ENCODE results near the gene SLC6A7. TPM values are rescaled to one million over a fixed set of nuclear protein-coding genes. Genes with fewer than 3 reads are reported as not detected.
A peak's percentile ranks its signal among the peaks of the same experiment; 100 is the strongest.

The SLC6A7 gene
- total RNA-seq, 1 experiment from 2014 or later: not detected

DNA sequence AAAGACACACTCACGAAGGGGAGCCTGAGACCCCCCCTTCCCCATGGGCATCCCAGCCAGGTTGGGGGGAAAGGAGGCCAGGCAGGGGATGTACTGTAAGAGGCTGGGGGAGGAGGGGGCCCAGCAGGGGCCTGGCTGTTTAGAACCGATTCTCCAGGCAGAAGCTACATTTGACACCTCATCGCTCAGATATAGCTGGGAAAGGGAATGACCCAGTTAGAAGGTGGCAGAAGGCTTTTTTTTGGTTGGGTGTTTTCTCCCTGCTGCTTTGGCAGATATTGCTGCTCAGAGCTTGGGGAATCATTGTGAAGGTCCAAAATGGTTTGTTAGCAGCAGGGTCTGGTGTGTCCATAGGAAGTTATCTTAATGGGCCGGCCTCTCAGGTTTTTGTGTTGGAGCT, 17.3 kb upstream of the SLC6A7 start:
- DNase-seq (ENCODE audit: low read depth): no peak

DNA sequence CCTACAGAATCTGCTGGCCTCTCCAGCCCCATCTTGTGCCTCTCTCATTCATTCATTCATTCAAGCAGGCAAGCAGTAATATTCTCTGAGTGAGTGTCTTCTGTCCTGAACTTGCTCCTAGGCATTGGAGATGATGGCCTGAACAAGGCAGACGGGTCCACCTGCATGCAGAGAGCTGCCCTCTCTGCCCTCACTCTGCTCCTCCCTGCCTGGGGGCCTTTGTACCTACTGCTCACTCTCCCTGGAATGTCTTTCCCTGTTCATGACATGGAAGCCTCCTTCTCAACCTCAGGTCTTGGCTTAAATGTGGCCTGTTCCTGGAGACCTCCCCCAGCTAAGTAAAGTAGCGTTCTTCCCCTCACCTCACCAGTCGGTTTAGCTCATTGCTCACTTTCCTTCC, 16.7 kb upstream of the SLC6A7 start:
- DNase-seq (ENCODE audit: low read depth): no peak

DNA sequence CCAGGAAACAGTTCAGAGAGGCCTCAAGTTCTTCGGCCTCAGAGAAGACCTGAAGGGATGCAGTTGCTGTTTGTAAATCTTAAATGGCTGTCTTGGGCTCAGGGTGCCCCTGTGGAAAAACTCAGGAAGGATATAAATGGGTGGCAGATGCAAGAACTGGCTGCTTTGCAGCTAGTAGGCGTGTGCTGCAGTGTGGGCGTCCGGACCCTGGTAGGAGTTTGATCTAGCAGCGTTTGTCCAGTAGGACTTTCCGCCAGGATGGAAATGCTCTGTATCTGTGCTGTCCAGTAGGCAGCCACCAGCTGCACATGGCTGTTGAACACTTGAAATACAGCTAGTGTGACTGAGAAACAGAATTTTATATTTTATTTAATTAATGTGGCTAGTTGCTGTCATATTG, 15.6 kb upstream of the SLC6A7 start:
- no peak for DNase-seq (ENCODE audit: low read depth)

- no peak for DNase-seq (ENCODE audit: low read depth)
Measured at GRCh38 chr5:150175076-150175475, 14.8 kb upstream of the SLC6A7 start.

DNA sequence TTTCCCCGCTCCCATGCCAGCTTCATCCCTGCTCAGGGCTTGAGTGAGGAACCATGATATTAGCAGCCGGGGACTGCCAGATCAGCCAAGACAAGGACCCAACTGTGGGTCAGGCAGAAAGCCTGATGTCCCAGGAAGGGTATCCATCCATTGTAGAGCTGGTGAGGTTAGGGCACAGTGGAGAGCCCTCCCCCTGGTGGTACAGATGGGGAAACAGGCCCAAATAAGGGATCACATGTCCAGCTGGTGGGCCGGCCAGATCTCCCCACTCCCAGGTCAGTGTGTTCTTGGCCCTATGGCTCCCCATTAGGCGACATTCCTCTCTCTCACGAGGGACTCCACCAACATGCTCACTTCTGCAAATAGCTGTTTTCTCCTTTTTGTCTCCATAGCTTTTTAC, 14.3 kb upstream of the SLC6A7 start:
- peak; percentile 27 for DNase-seq (ENCODE audit: low read depth)

DNA sequence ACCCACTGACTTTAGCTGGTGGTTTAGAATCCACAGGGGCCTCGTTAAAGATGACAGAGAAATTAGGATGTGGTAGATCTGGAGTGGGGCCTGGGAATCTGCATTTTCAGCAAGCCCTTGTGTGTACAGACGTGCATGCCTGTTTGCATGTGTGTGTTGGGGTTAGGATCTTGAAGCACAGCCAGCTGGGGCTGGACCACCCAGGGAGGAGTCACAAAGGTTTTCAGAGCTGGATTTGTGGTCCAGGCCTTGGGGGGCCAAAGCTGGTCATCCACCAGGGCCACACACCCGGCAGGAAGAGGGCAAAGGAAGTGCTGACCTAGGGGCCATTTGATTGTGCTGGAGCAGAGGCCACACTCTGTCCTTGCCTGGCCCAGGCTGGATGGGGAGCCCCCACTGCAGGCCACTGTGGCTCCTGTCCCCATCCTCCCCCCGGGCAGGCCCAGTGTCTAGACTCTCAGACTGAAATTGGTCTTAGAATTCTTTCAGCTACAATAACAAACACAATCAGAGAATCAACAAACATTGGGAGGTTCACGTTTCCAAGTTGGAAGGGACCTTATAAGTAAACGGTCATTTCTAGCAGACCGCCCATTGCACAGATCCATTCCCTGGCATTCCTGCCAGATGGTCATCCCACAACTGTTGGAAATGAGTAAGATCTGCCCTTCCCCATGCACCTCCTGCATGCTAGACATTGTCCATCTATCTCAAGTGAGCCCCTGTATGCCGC, 13.0 kb upstream of the SLC6A7 start:
- no peak for DNase-seq (ENCODE audit: low read depth)

GRCh38 chr5:150177721-150178120, 12.1 kb upstream of the SLC6A7 start:
- DNase-seq (ENCODE audit: low read depth): no peak

- no peak for DNase-seq (ENCODE audit: low read depth)
Measured at GRCh38 chr5:150178262-150178661, 11.6 kb upstream of the SLC6A7 start.

DNA sequence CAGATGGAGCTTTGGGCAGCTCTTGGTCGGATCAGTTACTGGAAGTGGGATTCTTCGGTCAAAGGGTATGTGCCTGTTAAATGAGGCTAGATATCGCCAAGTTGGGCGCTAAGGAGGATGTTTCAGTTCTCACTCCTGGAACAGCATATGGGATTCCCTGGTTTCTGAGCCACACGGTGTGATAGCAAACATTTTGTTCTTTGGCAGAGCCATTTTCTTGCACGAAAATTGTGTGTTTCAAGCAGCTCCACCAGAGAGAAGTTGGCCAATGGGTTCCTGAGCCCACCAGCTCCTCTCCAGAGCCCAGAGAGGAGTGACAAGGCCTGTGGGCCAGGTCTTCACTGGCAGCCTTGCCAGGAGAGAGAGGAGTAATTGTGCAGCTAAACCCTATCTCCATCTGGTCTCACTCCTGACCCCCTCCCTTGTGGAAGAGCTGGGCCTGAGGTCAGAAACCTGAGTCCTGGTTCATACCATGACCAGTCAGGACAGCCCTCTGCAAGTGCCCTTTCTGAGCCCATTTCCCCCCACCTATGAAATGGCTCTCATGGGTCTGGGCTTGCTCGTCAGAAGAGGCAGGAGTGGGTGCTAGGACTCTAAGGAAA, 10.7 kb upstream of the SLC6A7 start:
- no peak for DNase-seq (ENCODE audit: low read depth)

- no peak for DNase-seq (ENCODE audit: low read depth)
Measured at GRCh38 chr5:150180241-150181026, 9.4 kb upstream of the SLC6A7 start.

DNA sequence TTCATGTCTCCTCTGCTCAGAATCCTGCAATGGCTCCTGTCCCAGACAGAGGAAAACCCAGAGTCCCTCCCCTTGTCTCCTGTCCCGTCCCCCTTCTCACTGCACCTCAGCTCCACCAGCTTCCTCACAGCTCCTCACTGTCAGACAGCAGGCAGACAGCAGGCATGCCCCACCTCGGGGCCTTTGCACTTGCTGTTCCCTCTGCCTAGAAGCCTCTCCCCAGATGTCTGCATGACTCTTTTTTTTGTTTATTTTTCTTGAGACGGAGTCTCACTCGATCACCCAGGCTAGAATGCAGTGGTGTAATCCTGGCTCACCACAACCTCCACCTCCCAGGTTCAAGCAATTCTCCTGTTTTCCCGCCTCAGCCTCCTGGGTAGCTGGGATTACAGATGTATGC, 8.8 kb upstream of the SLC6A7 start:
- no peak for DNase-seq (ENCODE audit: low read depth)

DNA sequence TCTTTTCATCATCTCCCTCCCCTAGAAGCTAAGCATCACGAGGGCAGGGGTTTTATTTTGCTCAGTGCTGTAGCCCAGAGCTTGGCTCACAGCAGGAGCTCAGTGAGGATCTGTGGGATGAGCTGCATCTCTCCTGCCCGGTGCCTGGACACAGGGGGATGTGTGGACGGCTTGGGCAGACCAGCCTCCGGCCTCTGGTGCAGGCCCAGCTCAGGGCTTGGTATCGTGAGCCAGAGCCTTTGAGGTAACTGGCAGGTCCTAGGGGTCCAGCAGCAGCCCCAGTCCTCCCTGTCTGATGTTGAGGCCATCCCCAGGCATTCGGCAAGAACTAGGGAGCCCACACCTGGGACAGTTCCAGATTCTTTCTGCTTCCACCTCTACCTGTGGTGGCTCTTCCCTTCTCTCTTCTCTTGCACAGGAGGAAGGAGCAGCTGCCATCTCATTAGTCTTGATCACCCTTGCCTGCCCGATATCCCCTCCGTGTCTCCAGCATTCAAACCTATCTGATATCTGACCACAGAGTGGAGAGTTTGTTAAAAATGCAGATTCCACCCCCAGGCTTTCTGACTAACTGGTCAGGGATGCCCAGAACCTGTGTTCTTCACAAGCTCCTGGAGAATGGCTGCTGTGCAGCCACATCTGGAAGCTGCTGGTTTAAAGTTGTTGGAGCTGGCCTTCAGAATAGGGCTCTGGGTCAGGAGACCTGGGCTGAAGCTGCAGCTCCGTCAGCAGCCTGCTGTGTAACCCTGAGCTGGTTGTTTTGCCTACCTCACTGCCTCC, 7.9 kb upstream of the SLC6A7 start:
- no peak for DNase-seq (ENCODE audit: low read depth)

DNA sequence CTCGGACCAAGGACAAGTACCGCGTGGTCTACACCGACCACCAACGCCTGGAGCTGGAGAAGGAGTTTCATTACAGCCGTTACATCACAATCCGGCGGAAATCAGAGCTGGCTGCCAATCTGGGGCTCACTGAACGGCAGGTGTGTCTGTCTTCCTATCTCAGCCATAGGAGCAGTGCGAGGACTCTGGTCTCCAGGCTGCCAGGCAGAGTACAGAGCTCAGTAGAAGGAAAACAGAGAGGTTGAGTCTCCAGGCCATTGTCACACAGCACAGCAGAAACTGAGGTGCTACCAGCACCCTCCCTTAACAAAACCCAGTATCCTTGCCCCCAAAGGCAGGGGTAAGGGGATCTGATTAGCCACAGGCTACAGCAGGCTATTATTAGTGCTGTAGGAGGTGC, 7.1 kb upstream of the SLC6A7 start:
- no peak for DNase-seq (ENCODE audit: low read depth)

- no peak for DNase-seq (ENCODE audit: low read depth)
Measured at GRCh38 chr5:150183436-150183835, 6.4 kb upstream of the SLC6A7 start.

GRCh38 chr5:150184006-150184405, 5.9 kb upstream of the SLC6A7 start:
- no peak for DNase-seq (ENCODE audit: low read depth)

DNA sequence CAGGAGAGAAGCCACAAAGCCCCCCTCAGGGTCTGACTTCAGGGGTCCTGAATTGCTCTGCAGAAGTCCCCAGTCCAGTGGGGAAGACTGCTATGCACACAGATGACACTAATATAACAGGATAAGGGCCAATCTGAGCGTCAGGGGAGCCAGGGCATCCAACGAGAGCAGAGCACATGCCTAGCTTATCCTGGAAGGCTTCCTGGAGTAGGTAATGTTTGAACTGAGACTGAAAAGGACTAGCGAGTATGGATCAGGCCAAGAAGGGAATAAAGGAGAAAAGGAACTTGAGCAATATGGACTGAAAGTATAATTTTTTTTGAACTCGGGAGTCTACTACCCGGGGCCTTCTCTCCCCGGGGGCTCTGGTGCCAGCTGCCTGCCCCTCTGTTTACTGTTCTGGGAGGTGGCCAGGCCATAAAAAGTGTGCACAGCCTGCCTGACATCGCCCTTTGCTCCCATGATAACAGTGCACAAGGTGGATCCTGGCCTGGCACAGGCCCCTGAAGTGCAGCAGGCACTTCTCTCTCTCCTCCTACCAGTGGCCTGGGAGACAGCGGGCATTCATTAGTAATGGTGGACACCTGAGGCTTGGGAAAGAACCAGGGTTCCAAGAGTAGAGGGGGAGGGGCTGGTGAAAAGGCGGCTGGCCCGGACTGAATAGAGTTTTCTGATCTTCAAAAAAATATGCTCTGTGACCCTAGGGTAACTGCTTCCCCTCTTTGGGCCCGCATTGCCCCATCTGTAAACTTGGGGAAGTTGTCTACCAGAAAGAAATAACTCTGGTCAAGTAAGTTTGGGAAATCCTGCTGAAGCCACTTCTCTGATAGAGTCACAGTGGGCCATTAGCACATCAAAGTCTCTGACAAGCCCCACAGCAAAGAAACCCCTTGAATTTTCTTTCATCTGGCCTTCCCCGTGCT, 4.6 kb upstream of the SLC6A7 start:
- DNase-seq (ENCODE audit: low read depth): no peak

DNA sequence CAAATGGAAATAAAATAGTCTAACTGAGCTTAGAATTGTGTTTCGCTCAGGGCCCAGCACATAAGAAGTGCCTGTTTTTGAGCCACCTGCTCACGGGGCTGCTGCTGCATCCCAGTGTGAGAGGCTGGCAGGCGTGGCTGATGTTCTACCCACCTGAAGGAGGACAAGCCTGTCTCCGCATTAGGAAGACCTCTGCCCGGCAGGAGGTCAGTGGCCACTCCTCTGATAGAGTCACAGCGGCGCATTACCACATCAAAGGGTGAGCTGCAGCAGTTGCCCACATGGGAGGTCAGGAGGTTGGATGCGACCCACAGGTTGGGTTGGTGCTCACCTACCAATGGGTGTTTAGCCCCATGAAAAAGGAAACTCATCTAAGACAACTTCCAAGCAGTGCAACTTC, 3.7 kb upstream of the SLC6A7 start:
- no peak for DNase-seq (ENCODE audit: low read depth)

- DNase-seq (ENCODE audit: low read depth): no peak
Measured at GRCh38 chr5:150186897-150187296, 3.0 kb upstream of the SLC6A7 start.

DNA sequence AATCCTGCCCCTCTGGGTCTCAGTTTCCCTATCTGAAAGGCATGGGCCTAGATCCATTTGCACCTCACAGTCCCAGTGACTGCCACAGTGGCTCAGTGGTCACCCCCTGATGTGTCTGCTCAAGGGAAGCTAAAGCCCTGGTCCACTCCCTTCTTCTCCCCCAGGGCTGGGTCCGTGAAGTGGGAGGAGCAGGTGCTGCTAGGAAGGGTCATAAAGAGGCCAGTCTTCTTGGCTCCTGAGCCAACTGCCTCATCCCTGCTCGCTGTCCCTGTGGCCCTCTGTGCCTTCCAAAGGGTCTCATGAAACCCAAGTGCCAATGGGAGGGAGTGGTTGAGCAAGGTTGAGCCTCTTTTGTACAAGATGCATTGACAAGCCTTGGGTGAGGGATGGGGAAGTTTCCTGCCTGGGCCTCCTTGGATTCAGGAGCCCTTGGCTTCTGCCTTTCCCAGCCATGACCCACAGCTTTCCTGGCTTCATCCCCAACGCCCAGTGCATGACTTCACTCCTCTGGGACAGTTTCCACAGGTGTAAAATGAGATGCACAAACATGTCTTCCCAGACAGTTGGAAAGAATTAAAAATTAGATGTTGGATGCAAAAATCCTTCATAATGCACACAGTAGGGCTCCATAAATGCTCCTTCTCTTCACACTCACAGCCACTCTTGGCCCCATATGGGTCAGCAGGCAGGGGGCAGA, 1.6 kb upstream of the SLC6A7 start:
- no peak for DNase-seq (ENCODE audit: low read depth)

DNA sequence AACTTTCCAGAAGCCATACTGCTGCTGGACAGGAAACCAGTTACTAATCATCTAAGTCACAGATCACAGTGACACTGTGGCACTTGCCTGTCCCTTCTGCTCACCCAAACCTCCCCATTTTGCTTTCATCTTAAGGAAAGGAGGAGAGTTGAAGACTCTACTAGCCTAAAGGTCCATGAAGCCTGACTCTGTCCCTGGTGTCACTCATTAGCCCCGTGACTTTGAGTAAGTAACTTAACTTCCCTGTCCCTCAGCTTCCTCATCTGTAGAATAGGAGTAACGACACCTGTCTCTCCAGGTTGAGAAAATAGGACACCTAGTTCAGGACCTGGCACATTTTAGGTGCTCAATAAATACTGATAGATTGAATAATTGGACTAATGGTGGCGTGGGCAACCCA, 536 bp upstream of the SLC6A7 start:
- DNase-seq (ENCODE audit: low read depth): no peak
